ENCODE measurements around the gene EIF4H. TPM values are rescaled to one million over a fixed set of nuclear protein-coding genes. Genes with fewer than 3 reads are reported as not detected.

EIF4H gene
- total and polyA plus RNA-seq, 2 experiments from 2014 or later = 183 to 309 TPM

DNA sequence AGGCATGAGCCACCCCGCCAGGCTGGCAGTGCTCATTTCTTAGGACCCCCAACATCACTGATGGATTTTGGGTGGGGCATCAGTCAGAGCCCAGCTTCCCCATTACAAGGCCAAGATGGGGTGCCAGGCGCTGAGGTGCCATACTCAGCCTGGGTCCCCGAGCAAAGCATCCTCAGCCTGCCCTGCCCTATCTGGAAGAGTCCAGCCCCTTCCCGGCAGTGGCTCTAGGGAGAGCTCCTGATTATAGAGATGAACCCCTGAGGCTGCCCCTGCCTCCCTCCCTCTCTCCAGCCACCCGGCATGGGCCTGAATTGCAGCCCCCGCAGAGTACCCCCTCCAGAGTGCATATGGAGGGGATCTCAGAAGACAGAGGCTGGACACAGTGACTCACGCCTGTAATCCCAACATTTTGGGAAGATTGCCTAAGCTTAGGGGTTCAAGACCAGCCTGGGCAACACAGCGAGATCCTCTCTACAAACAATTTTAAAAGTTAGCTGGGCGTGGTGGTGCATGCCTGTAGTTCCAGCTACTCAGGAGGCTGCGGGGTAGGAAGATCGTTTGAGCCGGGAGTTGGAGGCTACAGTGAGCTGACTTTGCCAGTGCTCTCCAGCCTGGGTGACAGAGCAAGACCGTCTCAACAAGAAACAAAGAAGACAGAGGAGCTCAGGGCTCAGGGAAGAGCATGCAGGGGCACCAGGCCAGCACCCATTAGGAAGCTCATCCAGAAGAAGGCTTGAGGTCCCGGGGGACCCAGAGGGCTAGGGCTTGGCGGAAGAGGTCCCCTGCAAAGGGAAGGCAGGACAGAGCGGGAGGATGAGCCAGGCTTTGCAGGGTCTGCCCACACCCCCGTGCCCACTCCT lies 48.9 kb downstream of the EIF4H start:
- H3K36me3 Mint-ChIP-seq (ENCODE audit: low read depth) = peaks cover 15% of the 10 kb centered on the region
- DNase-seq (ENCODE audit: low spot score) = no peak
- Histone ChIP-seq H3F3A (replicated peaks; ENCODE audit: low read depth) (0 out of 2 replicates have a peak, but pooled peaks cover 4% of the 10 kb centered on the region), H2AFZ (no peak overlapping the region), H3K79me2 (replicated peaks; ENCODE audit: insufficient read depth) (no peaks in the 10 kb centered on the region), H3K4me2 (no peak overlapping the region), H3K9me2 (ENCODE audit: insufficient read depth) (no peaks in the 10 kb centered on the region), H3K4me3 (no peak overlapping the region), H3K4me1 (ENCODE audit: insufficient read depth) (no peaks in the 10 kb centered on the region), H4K20me1 (replicated peaks; ENCODE audit: insufficient read depth) (0 out of 2 replicates have a peak, but pooled peaks cover 3% of the 10 kb centered on the region), H3K36me3 (ENCODE audit: insufficient read depth) (0 out of 2 replicates have a peak, but pooled peaks cover 3% of the 10 kb centered on the region), H3K27me3 (ENCODE audit: insufficient read depth) (no peaks in the 10 kb centered on the region), H3K27ac (ENCODE audit: low read depth) (no peak overlapping the region)
- H3K27me3 Mint-ChIP-seq (ENCODE audit: insufficient read depth, low read depth, poor library complexity) = peaks cover 7% of the 10 kb centered on the region
- H3K4me3 Mint-ChIP-seq = no peak overlapping the region; the same call in 2 of the 3 replicates
- no peaks in the 10 kb centered on the region for H3K9me3 Mint-ChIP-seq
- H3K27ac Mint-ChIP-seq = peak overlapping the region; percentile 12; the same call in 1 of the 2 replicates
- TF ChIP-seq ZNF331 (CRISPR knock-in tag; IDR thresholded peaks at IDR 0.05; ENCODE audit: low read depth) = no peak
- no peak for TF ChIP-seq EZH2 (IDR thresholded peaks at IDR 0.05; ENCODE audit: low read depth, unreplicated experiment)
- no peak for TF ChIP-seq ETS1 (IDR thresholded peaks at IDR 0.05)
- no peak for TF ChIP-seq EZH2phosphoT487 (IDR thresholded peaks at IDR 0.05; ENCODE audit: unreplicated experiment)
- no peak for TF ChIP-seq REST (IDR thresholded peaks at IDR 0.05; ENCODE audit: unreplicated experiment)
- TF ChIP-seq POLR2AphosphoS5 (IDR thresholded peaks at IDR 0.05; ENCODE audit: low read depth) = no peak
- no peak for TF ChIP-seq STAT1 (IDR thresholded peaks at IDR 0.05; ENCODE audit: unreplicated experiment)
- TF ChIP-seq CTCF (conservative IDR thresholded peaks at IDR 0.05; ENCODE audit: low read depth in 2 of 2) = no peak
- no peak for TF ChIP-seq NANOG (IDR thresholded peaks at IDR 0.05; ENCODE audit: borderline replicate concordance)
- TF ChIP-seq ZNF114 (CRISPR knock-in tag; IDR thresholded peaks at IDR 0.05) = no peak
- TF ChIP-seq JUNB (IDR thresholded peaks at IDR 0.05; ENCODE audit: unreplicated experiment) = no peak
- no peak for TF ChIP-seq CREB1 (CRISPR knock-in tag; IDR thresholded peaks at IDR 0.05; ENCODE audit: low read depth)
- TF ChIP-seq ZNF462 (CRISPR knock-in tag; IDR thresholded peaks at IDR 0.05) = no peak
- no peaks in the 10 kb centered on the region for H3K4me1 Mint-ChIP-seq
- no peak for ATAC-seq

Data from GM23338 (cell line).